HepG2 (cell line): Measurements from ENCODE around the gene DCTN2. TPM values are rescaled to one million over a fixed set of nuclear protein-coding genes. Genes with fewer than 3 reads are reported as not detected.

ENCODE experiments used
- ARNT2 ChIP-seq: sonication (generic); formaldehyde crosslinking; IDR thresholded peaks from 2 replicates; pipeline ENCODE4 v1.8.0; 2022; ENCODE audit warnings: mild to moderate bottlenecking, low read depth, missing genetic modification reagents, moderate library complexity
- CBX2 ChIP-seq, 2 experiments: fragments of 200-600 bp in 1 of 2; sonication (generic); formaldehyde crosslinking in 1 of 2; IDR thresholded peaks; 2 replicates each; pipeline versions ENCODE4 v1.7.0 to v1.8.1; 2018 to 2022; ENCODE audit warnings: low read depth in 2 of 2, low read length in 1 of 2, mild to moderate bottlenecking in 1 of 2, missing genetic modification reagents in 1 of 2
- CREB3 ChIP-seq: sonication (generic); formaldehyde crosslinking; IDR thresholded peaks from 2 replicates; pipeline ENCODE4 v1.5.0; 2020; ENCODE audit warnings: missing genetic modification reagents
- ERF ChIP-seq: IDR thresholded peaks from 2 replicates; pipeline ENCODE4 v1.6.1; 2018; ENCODE audit warnings: missing biosample characterization, missing genetic modification reagents
- GTF2F1 ChIP-seq: fragments of 150-350 bp; IDR thresholded peaks from 2 replicates; pipeline ENCODE4 v1.6.1; 2014; ENCODE audit warnings: low read length
- JARID2 ChIP-seq: sonication (generic); formaldehyde crosslinking; IDR thresholded peaks from 2 replicates; pipeline ENCODE4 v1.8.1; 2023; ENCODE audit warnings: missing genetic modification reagents, inconsistent platforms; ENCODE audit not compliant: insufficient replicate concordance
- KDM2A ChIP-seq: sonication (generic); formaldehyde crosslinking; IDR thresholded peaks from 2 replicates; pipeline ENCODE4 v1.4.0; 2020; ENCODE audit warnings: low read depth, missing genetic modification reagents, borderline replicate concordance
- KLF16 ChIP-seq, 2 experiments: sonication (generic) in 1 of 2; formaldehyde crosslinking in 1 of 2; IDR thresholded peaks; 2 replicates each; pipeline versions ENCODE4 v1.6.1 to v1.8.0; 2016 to 2023; ENCODE audit warnings: missing genetic modification reagents in 2 of 2, missing compliant biosample characterization in 1 of 2
- MZF1 ChIP-seq: sonication (generic); formaldehyde crosslinking; IDR thresholded peaks from 2 replicates; pipeline ENCODE4 v1.8.1; 2023; ENCODE audit warnings: mild to moderate bottlenecking, missing genetic modification reagents, borderline replicate concordance
- SAFB2 ChIP-seq: sonication (generic); formaldehyde crosslinking; IDR thresholded peaks from 2 replicates; pipeline ENCODE4 v1.5.1; 2020; ENCODE audit warnings: missing genetic modification reagents, low read depth, mild to moderate bottlenecking, borderline replicate concordance
- SMAD3 ChIP-seq: sonication (generic); formaldehyde crosslinking; IDR thresholded peaks from 2 replicates; pipeline ENCODE4 v1.4.0; 2020; ENCODE audit warnings: missing genetic modification reagents
- TAF15 ChIP-seq: fragments of 200-400 bp; formaldehyde crosslinking; IDR thresholded peaks from one replicate; pipeline ENCODE4 v1.6.1; 2018; ENCODE audit warnings: mild to moderate bottlenecking, low read depth, low read length; ENCODE audit not compliant: poor library complexity, severe bottlenecking
- TBP ChIP-seq: sonication (generic); formaldehyde crosslinking; IDR thresholded peaks from 2 replicates; pipeline ENCODE4 v1.5.0; 2020; ENCODE audit warnings: missing genetic modification reagents
- ZBTB1 ChIP-seq: sonication (generic); formaldehyde crosslinking; IDR thresholded peaks from 2 replicates; pipeline ENCODE4 v1.4.0; 2020; ENCODE audit warnings: missing genetic modification reagents, borderline replicate concordance
- ZNF224 ChIP-seq: sonication (generic); formaldehyde crosslinking; IDR thresholded peaks from 2 replicates; pipeline ENCODE4 v1.5.0; 2020; ENCODE audit warnings: mild to moderate bottlenecking, missing genetic modification reagents
- ZNF503 ChIP-seq: sonication (generic); formaldehyde crosslinking; IDR thresholded peaks from 2 replicates; pipeline ENCODE4 v1.4.0; 2020; ENCODE audit warnings: missing genetic modification reagents
- polyA plus RNA-seq, 8 experiments: library from polyadenylated mRNA; depleted of rRNA in 3 of 8; stranded (reverse) in 7 of 8; unstranded in 1 of 8; fragments of >200 nt; fragmentation: Illumina TruSeq in 4 of 8; extraction: Trizol in 4 of 8; gene quantifications; 2 replicates each; pipeline versions ENCODE4 v1.2.1 to v1.2.3, GENCODE V29; 2011 to 2016; ENCODE audit warnings: low read depth in 4 of 8, missing spikeins in 1 of 8, mixed read lengths in 1 of 8; ENCODE audit not compliant: insufficient read depth in 1 of 8
- total RNA-seq, 5 experiments: library from RNA; depleted of rRNA; stranded (reverse); fragments of >200 nt; fragmentation: Illumina TruSeq; extraction: Trizol; gene quantifications; 2 replicates each; pipeline ENCODE4 v1.2.3, GENCODE V29; 2016; ENCODE audit warnings: low read depth in 1 of 5
- TF ChIP-seq, protein P1 (sequence below): sonication (generic); formaldehyde crosslinking; IDR thresholded peaks from 2 replicates; pipeline ENCODE4 v1.5.0; 2020; ENCODE audit warnings: missing genetic modification reagents, mild to moderate bottlenecking, borderline replicate concordance
- TF ChIP-seq, protein P2 (sequence below): sonication (generic); formaldehyde crosslinking; IDR thresholded peaks from 2 replicates; pipeline ENCODE4 v1.4.0; 2020; ENCODE audit warnings: missing genetic modification reagents
- TF ChIP-seq, protein P3 (sequence below): sonication (generic); formaldehyde crosslinking; IDR thresholded peaks from 2 replicates; pipeline ENCODE4 v1.5.0; 2020; ENCODE audit warnings: mild to moderate bottlenecking, missing genetic modification reagents

The DCTN2 gene
- total and polyA plus RNA-seq, 2 of the 13 experiments (the other 11 are each of a cell fraction or from before 2014, with no cell fraction given): 72.0 to 77.4 TPM

DNA sequence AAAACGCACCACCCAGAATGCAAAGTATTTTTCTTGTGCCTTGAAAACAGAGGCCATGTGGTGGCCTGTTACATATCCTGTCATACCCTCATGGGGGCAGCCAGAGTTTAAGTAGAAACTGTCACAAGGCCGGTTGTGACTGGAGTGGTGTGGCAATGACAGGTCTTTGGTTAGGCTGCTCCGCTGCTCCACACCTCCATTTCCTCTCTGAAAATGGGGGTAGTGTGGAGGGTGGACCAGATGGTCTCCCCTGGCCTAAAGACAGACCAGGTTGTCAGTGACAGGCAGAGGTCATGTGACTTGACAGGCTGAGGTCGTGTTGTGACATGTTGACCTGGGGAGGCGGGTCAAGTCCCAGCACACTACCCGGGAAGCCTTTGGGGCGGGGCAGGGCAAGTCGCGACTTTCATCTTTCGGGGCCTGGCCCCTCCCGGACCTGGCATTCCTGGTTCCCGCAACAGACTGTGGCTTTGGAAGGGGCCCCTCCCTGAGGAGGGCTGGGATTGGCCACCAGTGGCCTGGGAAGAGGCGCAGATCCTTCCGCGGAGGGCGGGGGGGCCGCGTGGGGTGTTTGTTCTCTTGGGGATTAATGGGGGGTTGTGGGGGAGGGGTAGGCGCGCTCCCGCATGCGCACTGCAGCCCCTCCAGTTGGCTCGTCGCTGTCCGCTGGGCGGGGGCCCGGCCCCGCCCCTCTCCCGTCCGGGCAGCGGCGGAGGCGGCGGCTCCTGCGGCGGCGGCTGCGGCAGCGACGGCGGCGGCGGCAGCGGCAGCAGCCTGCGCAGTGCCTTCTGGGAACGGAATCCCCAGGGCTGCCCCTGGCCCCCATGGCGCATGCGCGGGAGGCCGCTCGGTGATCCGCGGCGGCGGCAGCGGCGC lies 24.7 kb downstream of the DCTN2 start, which contains the start of gene MBD6 (continued):
- peak; percentile 49; the same call in 1 of the 2 replicates for TF ChIP-seq CBX2 (IDR thresholded peaks at IDR 0.05; ENCODE audit: low read depth, low read length)
- TF ChIP-seq CBX2 (CRISPR knock-in tag; IDR thresholded peaks at IDR 0.05; ENCODE audit: low read depth): no peak
- peak; percentile 41 for TF ChIP-seq JARID2 (CRISPR knock-in tag)
- peak; percentile 85 for TF ChIP-seq ZBTB1
- no peak for TF ChIP-seq MZF1
- peak; percentile 69; the same call in 1 of the 2 replicates for TF ChIP-seq ZNF503
- TF ChIP-seq ZNF224 (CRISPR knock-in tag): no peak
- TF ChIP-seq KLF16 (CRISPR knock-in tag; IDR thresholded peaks at IDR 0.05): peak in 1 of 2 experiments; percentile 91; a peak in 2 of 4 replicates
- TF ChIP-seq, protein P1, sequence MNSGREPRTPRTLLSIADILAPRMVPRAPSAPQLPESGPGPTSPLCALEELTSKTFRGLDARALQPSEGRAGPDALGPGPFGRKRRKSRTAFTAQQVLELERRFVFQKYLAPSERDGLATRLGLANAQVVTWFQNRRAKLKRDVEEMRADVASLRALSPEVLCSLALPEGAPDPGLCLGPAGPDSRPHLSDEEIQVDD (CRISPR knock-in tag): no peak
- TF ChIP-seq SMAD3 (CRISPR knock-in tag): peak; percentile 41; the same call in 1 of the 2 replicates
- peak; percentile 71 for TF ChIP-seq GTF2F1
- peak; percentile 62; the same call in 1 of the 2 replicates for TF ChIP-seq ARNT2 (CRISPR knock-in tag)
- TF ChIP-seq KDM2A: peak; percentile 90
- TF ChIP-seq, protein P2, sequence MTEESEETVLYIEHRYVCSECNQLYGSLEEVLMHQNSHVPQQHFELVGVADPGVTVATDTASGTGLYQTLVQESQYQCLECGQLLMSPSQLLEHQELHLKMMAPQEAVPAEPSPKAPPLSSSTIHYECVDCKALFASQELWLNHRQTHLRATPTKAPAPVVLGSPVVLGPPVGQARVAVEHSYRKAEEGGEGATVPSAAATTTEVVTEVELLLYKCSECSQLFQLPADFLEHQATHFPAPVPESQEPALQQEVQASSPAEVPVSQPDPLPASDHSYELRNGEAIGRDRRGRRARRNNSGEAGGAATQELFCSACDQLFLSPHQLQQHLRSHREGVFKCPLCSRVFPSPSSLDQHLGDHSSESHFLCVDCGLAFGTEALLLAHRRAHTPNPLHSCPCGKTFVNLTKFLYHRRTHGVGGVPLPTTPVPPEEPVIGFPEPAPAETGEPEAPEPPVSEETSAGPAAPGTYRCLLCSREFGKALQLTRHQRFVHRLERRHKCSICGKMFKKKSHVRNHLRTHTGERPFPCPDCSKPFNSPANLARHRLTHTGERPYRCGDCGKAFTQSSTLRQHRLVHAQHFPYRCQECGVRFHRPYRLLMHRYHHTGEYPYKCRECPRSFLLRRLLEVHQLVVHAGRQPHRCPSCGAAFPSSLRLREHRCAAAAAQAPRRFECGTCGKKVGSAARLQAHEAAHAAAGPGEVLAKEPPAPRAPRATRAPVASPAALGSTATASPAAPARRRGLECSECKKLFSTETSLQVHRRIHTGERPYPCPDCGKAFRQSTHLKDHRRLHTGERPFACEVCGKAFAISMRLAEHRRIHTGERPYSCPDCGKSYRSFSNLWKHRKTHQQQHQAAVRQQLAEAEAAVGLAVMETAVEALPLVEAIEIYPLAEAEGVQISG: peak; percentile 73
- TF ChIP-seq, protein P3, sequence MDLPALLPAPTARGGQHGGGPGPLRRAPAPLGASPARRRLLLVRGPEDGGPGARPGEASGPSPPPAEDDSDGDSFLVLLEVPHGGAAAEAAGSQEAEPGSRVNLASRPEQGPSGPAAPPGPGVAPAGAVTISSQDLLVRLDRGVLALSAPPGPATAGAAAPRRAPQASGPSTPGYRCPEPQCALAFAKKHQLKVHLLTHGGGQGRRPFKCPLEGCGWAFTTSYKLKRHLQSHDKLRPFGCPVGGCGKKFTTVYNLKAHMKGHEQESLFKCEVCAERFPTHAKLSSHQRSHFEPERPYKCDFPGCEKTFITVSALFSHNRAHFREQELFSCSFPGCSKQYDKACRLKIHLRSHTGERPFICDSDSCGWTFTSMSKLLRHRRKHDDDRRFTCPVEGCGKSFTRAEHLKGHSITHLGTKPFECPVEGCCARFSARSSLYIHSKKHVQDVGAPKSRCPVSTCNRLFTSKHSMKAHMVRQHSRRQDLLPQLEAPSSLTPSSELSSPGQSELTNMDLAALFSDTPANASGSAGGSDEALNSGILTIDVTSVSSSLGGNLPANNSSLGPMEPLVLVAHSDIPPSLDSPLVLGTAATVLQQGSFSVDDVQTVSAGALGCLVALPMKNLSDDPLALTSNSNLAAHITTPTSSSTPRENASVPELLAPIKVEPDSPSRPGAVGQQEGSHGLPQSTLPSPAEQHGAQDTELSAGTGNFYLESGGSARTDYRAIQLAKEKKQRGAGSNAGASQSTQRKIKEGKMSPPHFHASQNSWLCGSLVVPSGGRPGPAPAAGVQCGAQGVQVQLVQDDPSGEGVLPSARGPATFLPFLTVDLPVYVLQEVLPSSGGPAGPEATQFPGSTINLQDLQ (CRISPR knock-in tag): no peak
- 0 out of 2 replicates have a peak, but pooled peaks have one; percentile 31 for TF ChIP-seq SAFB2 (CRISPR knock-in tag)
- TF ChIP-seq ERF: peak; percentile 78; the same call in 1 of the 2 replicates
- TF ChIP-seq CREB3 (CRISPR knock-in tag): no peak
- TF ChIP-seq TBP (CRISPR knock-in tag): no peak
- TF ChIP-seq TAF15: peak; percentile 65
